Loucy (cell line): ENCODE measurements around the gene VILL.

Source experiments
- EZH2phosphoT487 ChIP-seq: fragments of 200-600 bp; IDR thresholded peaks from 2 replicates; pipeline ENCODE4 v1.6.1; 2018; ENCODE audit warnings: antibody characterized with exemption, mild to moderate bottlenecking, moderate library complexity, borderline replicate concordance
- TF ChIP-seq, protein P1 (sequence below): fragments of 200-600 bp; sonication (generic); conservative IDR thresholded peaks from 2 replicates; pipeline ENCODE4 v1.5.1; 2014; ENCODE audit warnings: mild to moderate bottlenecking, antibody characterized with exemption, low read length

- TF ChIP-seq, protein P1, sequence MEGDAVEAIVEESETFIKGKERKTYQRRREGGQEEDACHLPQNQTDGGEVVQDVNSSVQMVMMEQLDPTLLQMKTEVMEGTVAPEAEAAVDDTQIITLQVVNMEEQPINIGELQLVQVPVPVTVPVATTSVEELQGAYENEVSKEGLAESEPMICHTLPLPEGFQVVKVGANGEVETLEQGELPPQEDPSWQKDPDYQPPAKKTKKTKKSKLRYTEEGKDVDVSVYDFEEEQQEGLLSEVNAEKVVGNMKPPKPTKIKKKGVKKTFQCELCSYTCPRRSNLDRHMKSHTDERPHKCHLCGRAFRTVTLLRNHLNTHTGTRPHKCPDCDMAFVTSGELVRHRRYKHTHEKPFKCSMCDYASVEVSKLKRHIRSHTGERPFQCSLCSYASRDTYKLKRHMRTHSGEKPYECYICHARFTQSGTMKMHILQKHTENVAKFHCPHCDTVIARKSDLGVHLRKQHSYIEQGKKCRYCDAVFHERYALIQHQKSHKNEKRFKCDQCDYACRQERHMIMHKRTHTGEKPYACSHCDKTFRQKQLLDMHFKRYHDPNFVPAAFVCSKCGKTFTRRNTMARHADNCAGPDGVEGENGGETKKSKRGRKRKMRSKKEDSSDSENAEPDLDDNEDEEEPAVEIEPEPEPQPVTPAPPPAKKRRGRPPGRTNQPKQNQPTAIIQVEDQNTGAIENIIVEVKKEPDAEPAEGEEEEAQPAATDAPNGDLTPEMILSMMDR = no peak
- TF ChIP-seq EZH2phosphoT487 = no peak
Observed at GRCh38 chr3:37997342-37997741, 6.8 kb downstream of the VILL start.
